ENCODE data around the gene DOCK9.

DNA sequence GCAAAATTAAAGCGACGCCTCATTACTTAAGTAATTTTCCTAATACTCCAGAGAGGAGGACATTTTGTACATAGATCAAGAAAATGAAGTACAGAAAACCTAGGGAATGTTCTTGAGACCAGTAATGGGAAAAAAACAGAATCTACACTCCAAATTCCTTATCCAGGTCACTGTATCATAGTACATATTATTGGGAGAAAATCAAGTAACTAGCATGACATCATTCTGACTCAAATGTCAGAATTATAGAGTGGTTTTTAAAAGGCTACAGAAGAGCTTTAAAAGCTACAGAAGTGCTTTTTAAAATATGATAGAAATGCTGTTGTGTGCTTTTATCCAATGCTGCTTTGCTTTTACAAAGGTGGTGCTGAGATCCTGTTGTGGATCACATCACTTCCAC, 139.1 kb downstream of the DOCK9 start:
- TF ChIP-seq, protein P1, sequence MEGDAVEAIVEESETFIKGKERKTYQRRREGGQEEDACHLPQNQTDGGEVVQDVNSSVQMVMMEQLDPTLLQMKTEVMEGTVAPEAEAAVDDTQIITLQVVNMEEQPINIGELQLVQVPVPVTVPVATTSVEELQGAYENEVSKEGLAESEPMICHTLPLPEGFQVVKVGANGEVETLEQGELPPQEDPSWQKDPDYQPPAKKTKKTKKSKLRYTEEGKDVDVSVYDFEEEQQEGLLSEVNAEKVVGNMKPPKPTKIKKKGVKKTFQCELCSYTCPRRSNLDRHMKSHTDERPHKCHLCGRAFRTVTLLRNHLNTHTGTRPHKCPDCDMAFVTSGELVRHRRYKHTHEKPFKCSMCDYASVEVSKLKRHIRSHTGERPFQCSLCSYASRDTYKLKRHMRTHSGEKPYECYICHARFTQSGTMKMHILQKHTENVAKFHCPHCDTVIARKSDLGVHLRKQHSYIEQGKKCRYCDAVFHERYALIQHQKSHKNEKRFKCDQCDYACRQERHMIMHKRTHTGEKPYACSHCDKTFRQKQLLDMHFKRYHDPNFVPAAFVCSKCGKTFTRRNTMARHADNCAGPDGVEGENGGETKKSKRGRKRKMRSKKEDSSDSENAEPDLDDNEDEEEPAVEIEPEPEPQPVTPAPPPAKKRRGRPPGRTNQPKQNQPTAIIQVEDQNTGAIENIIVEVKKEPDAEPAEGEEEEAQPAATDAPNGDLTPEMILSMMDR (conservative IDR thresholded peaks at IDR 0.05; ENCODE audit: low read depth, low read length) = no peak
- no peak for TF ChIP-seq EZH2 (IDR thresholded peaks at IDR 0.05; ENCODE audit: low read length, unreplicated experiment)
